Measurements from ENCODE around the gene MKX.
A peak's percentile ranks its signal among the peaks of the same experiment; 100 is the strongest.

The MKX gene

GRCh38 chr10:27717224-27717623 is 28.4 kb downstream of the MKX start:
- Histone ChIP-seq H3K4me3 (ENCODE audit: extremely low read depth, insufficient read depth, low read length, poor library complexity, severe bottlenecking) (no peak overlapping the region), H3K36me3 (ENCODE audit: control insufficient read depth, insufficient read depth, low read length) (no peaks in the 10 kb centered on the region), H3K9me3 (ENCODE audit: control insufficient read depth, low read length) (no peaks in the 10 kb centered on the region), H3K4me1 (ENCODE audit: control insufficient read depth, insufficient read depth, low read length, poor library complexity, severe bottlenecking) (no peaks in the 10 kb centered on the region), H3K27ac (ENCODE audit: low read depth, low read length, severe bottlenecking) (no peak overlapping the region)
- WGBS, 2 experiments (ENCODE audit: insufficient coverage in 2 of 2): 71% methylated on average over 1 of the region's 3 CpGs; no CpG with 5 or more reads in 1 of the 2 experiments

- WGBS, 2 experiments (ENCODE audit: insufficient coverage in 2 of 2): 100% methylated on average over 1 of the region's 5 CpGs; no CpG with 5 or more reads in 1 of the 2 experiments
- H3K4me1 ChIP-seq (ENCODE audit: control insufficient read depth, insufficient read depth, low read length, poor library complexity, severe bottlenecking): no peaks in the 10 kb centered on the region
- H3K36me3 ChIP-seq (ENCODE audit: control insufficient read depth, insufficient read depth, low read length): no peaks in the 10 kb centered on the region
- H3K27ac ChIP-seq (ENCODE audit: low read depth, low read length, severe bottlenecking): no peak overlapping the region
- no peaks in the 10 kb centered on the region for H3K9me3 ChIP-seq (ENCODE audit: control insufficient read depth, low read length)
- no peak overlapping the region for H3K4me3 ChIP-seq (ENCODE audit: extremely low read depth, insufficient read depth, low read length, poor library complexity, severe bottlenecking)
Measured at GRCh38 chr10:27716521-27716920, 29.1 kb downstream of the MKX start.

- no peaks in the 10 kb centered on the region for H3K9me3 ChIP-seq (ENCODE audit: control insufficient read depth, low read length)
- no peak overlapping the region for H3K4me3 ChIP-seq (ENCODE audit: extremely low read depth, insufficient read depth, low read length, poor library complexity, severe bottlenecking)
- H3K27ac ChIP-seq (ENCODE audit: low read depth, low read length, severe bottlenecking): no peak overlapping the region
- H3K4me1 ChIP-seq (ENCODE audit: control insufficient read depth, insufficient read depth, low read length, poor library complexity, severe bottlenecking): no peaks in the 10 kb centered on the region
- no peaks in the 10 kb centered on the region for H3K36me3 ChIP-seq (ENCODE audit: control insufficient read depth, insufficient read depth, low read length)
- WGBS, 2 experiments (ENCODE audit: insufficient coverage in 2 of 2): 83 to 100% methylated on average over 1 to 3 of the region's 3 CpGs
Measured at GRCh38 chr10:27715505-27715904, 30.1 kb downstream of the MKX start.

- H3K4me3 ChIP-seq (ENCODE audit: extremely low read depth, insufficient read depth, low read length, poor library complexity, severe bottlenecking): no peak overlapping the region
- no peaks in the 10 kb centered on the region for H3K4me1 ChIP-seq (ENCODE audit: control insufficient read depth, insufficient read depth, low read length, poor library complexity, severe bottlenecking)
- no peaks in the 10 kb centered on the region for H3K9me3 ChIP-seq (ENCODE audit: control insufficient read depth, low read length)
- no peak overlapping the region for H3K27ac ChIP-seq (ENCODE audit: low read depth, low read length, severe bottlenecking)
- no CpG with 5 or more reads among the region's 4 CpGs for WGBS, 2 experiments (ENCODE audit: insufficient coverage in 2 of 2)
- H3K36me3 ChIP-seq (ENCODE audit: control insufficient read depth, insufficient read depth, low read length): no peaks in the 10 kb centered on the region
Measured at GRCh38 chr10:27714349-27714748, 31.3 kb downstream of the MKX start.

- Histone ChIP-seq H3K27ac (ENCODE audit: low read depth, low read length, severe bottlenecking) (no peak overlapping the region), H3K9me3 (ENCODE audit: control insufficient read depth, low read length) (no peaks in the 10 kb centered on the region), H3K4me1 (ENCODE audit: control insufficient read depth, insufficient read depth, low read length, poor library complexity, severe bottlenecking) (no peaks in the 10 kb centered on the region), H3K4me3 (ENCODE audit: extremely low read depth, insufficient read depth, low read length, poor library complexity, severe bottlenecking) (no peak overlapping the region), H3K36me3 (ENCODE audit: control insufficient read depth, insufficient read depth, low read length) (no peaks in the 10 kb centered on the region)
- 79 to 80% methylated on average over 1 to 2 of the region's 3 CpGs for WGBS, 2 experiments (ENCODE audit: insufficient coverage in 2 of 2)
Measured at GRCh38 chr10:27713941-27714340, 31.7 kb downstream of the MKX start.

- Histone ChIP-seq H3K36me3 (ENCODE audit: control insufficient read depth, insufficient read depth, low read length) (no peaks in the 10 kb centered on the region), H3K4me1 (ENCODE audit: control insufficient read depth, insufficient read depth, low read length, poor library complexity, severe bottlenecking) (no peaks in the 10 kb centered on the region), H3K4me3 (ENCODE audit: extremely low read depth, insufficient read depth, low read length, poor library complexity, severe bottlenecking) (no peak overlapping the region), H3K9me3 (ENCODE audit: control insufficient read depth, low read length) (no peaks in the 10 kb centered on the region), H3K27ac (ENCODE audit: low read depth, low read length, severe bottlenecking) (no peak overlapping the region)
Measured at GRCh38 chr10:27710014-27710413, 35.6 kb downstream of the MKX start.

- 88% methylated on average over 2 of the region's 3 CpGs; no CpG with 5 or more reads in 1 of the 2 experiments for WGBS, 2 experiments (ENCODE audit: insufficient coverage in 2 of 2)
- Histone ChIP-seq H3K36me3 (ENCODE audit: control insufficient read depth, insufficient read depth, low read length) (no peaks in the 10 kb centered on the region), H3K9me3 (ENCODE audit: control insufficient read depth, low read length) (no peaks in the 10 kb centered on the region), H3K27ac (ENCODE audit: low read depth, low read length, severe bottlenecking) (no peak overlapping the region), H3K4me3 (ENCODE audit: extremely low read depth, insufficient read depth, low read length, poor library complexity, severe bottlenecking) (no peak overlapping the region), H3K4me1 (ENCODE audit: control insufficient read depth, insufficient read depth, low read length, poor library complexity, severe bottlenecking) (no peaks in the 10 kb centered on the region)
Measured at GRCh38 chr10:27709304-27709703, 36.3 kb downstream of the MKX start.

- no peaks in the 10 kb centered on the region for H3K4me1 ChIP-seq (ENCODE audit: control insufficient read depth, insufficient read depth, low read length, poor library complexity, severe bottlenecking)
- H3K9me3 ChIP-seq (ENCODE audit: control insufficient read depth, low read length): no peaks in the 10 kb centered on the region
- peak overlapping the region; percentile 16 for H3K27ac ChIP-seq (ENCODE audit: low read depth, low read length, severe bottlenecking)
- no peaks in the 10 kb centered on the region for H3K36me3 ChIP-seq (ENCODE audit: control insufficient read depth, insufficient read depth, low read length)
- 38 to 40% methylated on average over 1 of the region's 3 CpGs for WGBS, 2 experiments (ENCODE audit: insufficient coverage in 2 of 2)
- no peak overlapping the region for H3K4me3 ChIP-seq (ENCODE audit: extremely low read depth, insufficient read depth, low read length, poor library complexity, severe bottlenecking)
Measured at GRCh38 chr10:27701938-27702537, 43.6 kb downstream of the MKX start.

- H3K9me3 ChIP-seq (ENCODE audit: control insufficient read depth, low read length): no peaks in the 10 kb centered on the region
- no peak overlapping the region for H3K27ac ChIP-seq (ENCODE audit: low read depth, low read length, severe bottlenecking)
- H3K36me3 ChIP-seq (ENCODE audit: control insufficient read depth, insufficient read depth, low read length): no peaks in the 10 kb centered on the region
- no CpG with 5 or more reads among the region's 2 CpGs for whole genome bisulfite sequencing, 2 experiments (ENCODE audit: insufficient coverage in 2 of 2)
- H3K4me3 ChIP-seq (ENCODE audit: extremely low read depth, insufficient read depth, low read length, poor library complexity, severe bottlenecking): no peak overlapping the region
- no peaks in the 10 kb centered on the region for H3K4me1 ChIP-seq (ENCODE audit: control insufficient read depth, insufficient read depth, low read length, poor library complexity, severe bottlenecking)
Measured at GRCh38 chr10:27699776-27700175, 45.8 kb downstream of the MKX start.

- H3K9me3 ChIP-seq (ENCODE audit: control insufficient read depth, low read length): no peaks in the 10 kb centered on the region
- no peaks in the 10 kb centered on the region for H3K36me3 ChIP-seq (ENCODE audit: control insufficient read depth, insufficient read depth, low read length)
- no peak overlapping the region for H3K27ac ChIP-seq (ENCODE audit: low read depth, low read length, severe bottlenecking)
- no peaks in the 10 kb centered on the region for H3K4me1 ChIP-seq (ENCODE audit: control insufficient read depth, insufficient read depth, low read length, poor library complexity, severe bottlenecking)
- no CpG with 5 or more reads among the region's 2 CpGs for WGBS, 2 experiments (ENCODE audit: insufficient coverage in 2 of 2)
- no peak overlapping the region for H3K4me3 ChIP-seq (ENCODE audit: extremely low read depth, insufficient read depth, low read length, poor library complexity, severe bottlenecking)
Measured at GRCh38 chr10:27698961-27699360, 46.7 kb downstream of the MKX start.

GRCh38 chr10:27696466-27696865 is 49.2 kb downstream of the MKX start:
- WGBS, 2 experiments (ENCODE audit: insufficient coverage in 2 of 2): 100% methylated on average over 1 of the region's 3 CpGs; no CpG with 5 or more reads in 1 of the 2 experiments

More at GRCh38 chr10:27696466-27696865, 49.2 kb downstream of the MKX start:
- Histone ChIP-seq H3K4me1 (ENCODE audit: control insufficient read depth, insufficient read depth, low read length, poor library complexity, severe bottlenecking) (no peaks in the 10 kb centered on the region), H3K36me3 (ENCODE audit: control insufficient read depth, insufficient read depth, low read length) (no peaks in the 10 kb centered on the region), H3K9me3 (ENCODE audit: control insufficient read depth, low read length) (no peaks in the 10 kb centered on the region), H3K4me3 (ENCODE audit: extremely low read depth, insufficient read depth, low read length, poor library complexity, severe bottlenecking) (no peak overlapping the region), H3K27ac (ENCODE audit: low read depth, low read length, severe bottlenecking) (no peak overlapping the region)
